Measurements from ENCODE around the gene OR6N1. TPM values are rescaled to one million over a fixed set of nuclear protein-coding genes. Genes with fewer than 3 reads are reported as not detected.
A peak's percentile ranks its signal among the peaks of the same experiment; 100 is the strongest.

OR6N1 gene
- total RNA-seq, 2 experiments from 2014 or later: not detected

GRCh38 chr1:158732524-158732923 lies 39.5 kb downstream of the OR6N1 start:
- intact Hi-C loops (cut with micrococcal nuclease): no loop called here
- H3K4me1 Mint-ChIP-seq (ENCODE audit: low read depth): no peaks in the 10 kb centered on the region

GRCh38 chr1:158731707-158732106 lies 40.3 kb downstream of the OR6N1 start:
- POLR2A ChIA-PET: no interaction called here
- intact Hi-C loops (cut with micrococcal nuclease): no loop called here
- H3K4me3 Mint-ChIP-seq: no peak overlapping the region
- no peaks in the 10 kb centered on the region for H3K9me3 Mint-ChIP-seq
- H3K4me1 Mint-ChIP-seq (ENCODE audit: low read depth): no peaks in the 10 kb centered on the region
- DNase-seq: no peak
- CTCF ChIA-PET: no interaction called here
- peaks cover 4% of the 10 kb centered on the region for H3K27me3 Mint-ChIP-seq
- H3K36me3 Mint-ChIP-seq: no peaks in the 10 kb centered on the region
- no peak overlapping the region for H3K27ac Mint-ChIP-seq

More at GRCh38 chr1:158732524-158732923, 39.5 kb downstream of the OR6N1 start:
- no peak overlapping the region for H3K27ac Mint-ChIP-seq
- peaks cover 2% of the 10 kb centered on the region for H3K27me3 Mint-ChIP-seq
- H3K4me3 Mint-ChIP-seq: no peak overlapping the region
- ChIA-PET POLR2A (no interaction called here), CTCF (no interaction called here)
- H3K9me3 Mint-ChIP-seq: no peaks in the 10 kb centered on the region
- no peaks in the 10 kb centered on the region for H3K36me3 Mint-ChIP-seq
- DNase-seq: no peak

GRCh38 chr1:158730453-158730852 lies 41.5 kb downstream of the OR6N1 start:
- intact Hi-C loops (cut with micrococcal nuclease): no loop called here
- Mint-ChIP-seq H3K4me1 (ENCODE audit: low read depth) (no peaks in the 10 kb centered on the region), H3K36me3 (no peaks in the 10 kb centered on the region), H3K4me3 (no peak overlapping the region), H3K27me3 (peaks cover 6% of the 10 kb centered on the region), H3K9me3 (no peaks in the 10 kb centered on the region), H3K27ac (no peak overlapping the region)
- ChIA-PET POLR2A (no interaction called here), CTCF (no interaction called here)
- DNase-seq: no peak

- H3K27ac Mint-ChIP-seq: no peak overlapping the region
- H3K36me3 Mint-ChIP-seq: no peaks in the 10 kb centered on the region
- no peak for DNase-seq
- H3K9me3 Mint-ChIP-seq: no peaks in the 10 kb centered on the region
- ChIA-PET POLR2A (no interaction called here), CTCF (interaction anchor here (0.6 kb wide), 1 partner anchor 813 kb away, joined by 3 read pairs; no protein-coding TSS in a partner anchor)
- peaks cover 15% of the 10 kb centered on the region for H3K27me3 Mint-ChIP-seq
- intact Hi-C loops (cut with micrococcal nuclease): no loop called here
- no peak overlapping the region for H3K4me3 Mint-ChIP-seq
- no peaks in the 10 kb centered on the region for H3K4me1 Mint-ChIP-seq (ENCODE audit: low read depth)
Measured at GRCh38 chr1:158728510-158729225, 43.3 kb downstream of the OR6N1 start.

GRCh38 chr1:158724442-158724841 lies 47.6 kb downstream of the OR6N1 start:
- intact Hi-C loops (cut with micrococcal nuclease): no loop called here
- POLR2A ChIA-PET: no interaction called here
- Mint-ChIP-seq H3K27me3 (peaks cover 20% of the 10 kb centered on the region), H3K4me1 (ENCODE audit: low read depth) (no peaks in the 10 kb centered on the region), H3K9me3 (no peaks in the 10 kb centered on the region), H3K36me3 (no peaks in the 10 kb centered on the region), H3K4me3 (no peak overlapping the region), H3K27ac (no peak overlapping the region)
- DNase-seq: no peak
- CTCF ChIA-PET: no interaction called here

GRCh38 chr1:158720620-158721019 lies 51.4 kb downstream of the OR6N1 start, which contains the start of gene OR6K3:
TSS of gene OR6K3 (minus strand) at chr1:158720720. CDS start at chr1:158718115, 2,605 bp downstream.
- no peak within 1 kb of the TSS for H3K27ac Mint-ChIP-seq
- H3K36me3 Mint-ChIP-seq: no peaks in the 10 kb centered on the region
- ChIA-PET CTCF (no interaction called here), POLR2A (no interaction called here)
- no peak for DNase-seq
- intact Hi-C loops (cut with micrococcal nuclease): no loop called here
- H3K9me3 Mint-ChIP-seq: no peaks in the 10 kb centered on the region
- no peak within 1 kb of the TSS for H3K4me3 Mint-ChIP-seq
- peaks cover 27% of the 10 kb centered on the region for H3K27me3 Mint-ChIP-seq
- peaks cover 6% of the 10 kb centered on the region for H3K4me1 Mint-ChIP-seq (ENCODE audit: low read depth)

- DNase-seq: no peak
- no peak overlapping the region for H3K27ac Mint-ChIP-seq
- ChIA-PET POLR2A (no interaction called here), CTCF (no interaction called here)
- no peaks in the 10 kb centered on the region for H3K36me3 Mint-ChIP-seq
- no peak overlapping the region for H3K4me3 Mint-ChIP-seq
- no peaks in the 10 kb centered on the region for H3K9me3 Mint-ChIP-seq
- intact Hi-C loops (cut with micrococcal nuclease): loop anchor here (10.0 kb wide), 1 partner anchor 275 kb away; no protein-coding TSS in a partner anchor
- H3K27me3 Mint-ChIP-seq: peaks cover 25% of the 10 kb centered on the region
- peaks cover 6% of the 10 kb centered on the region for H3K4me1 Mint-ChIP-seq (ENCODE audit: low read depth)
Measured at GRCh38 chr1:158719664-158720063, 52.3 kb downstream of the OR6N1 start.

GRCh38 chr1:158717344-158717743 lies 54.7 kb downstream of the OR6N1 start:
- POLR2A ChIA-PET: no interaction called here
- CTCF ChIA-PET: no interaction called here
- H3K27ac Mint-ChIP-seq: no peak overlapping the region
- H3K4me1 Mint-ChIP-seq (ENCODE audit: low read depth): peaks cover 6% of the 10 kb centered on the region
- DNase-seq: no peak
- intact Hi-C loops (cut with micrococcal nuclease): loop anchor here (10.0 kb wide), 1 partner anchor 277 kb away; no protein-coding TSS in a partner anchor
- no peaks in the 10 kb centered on the region for H3K36me3 Mint-ChIP-seq
- peaks cover 22% of the 10 kb centered on the region for H3K27me3 Mint-ChIP-seq
- H3K9me3 Mint-ChIP-seq: no peaks in the 10 kb centered on the region
- H3K4me3 Mint-ChIP-seq: no peak overlapping the region

- CTCF ChIA-PET: no interaction called here
- Mint-ChIP-seq H3K27ac (peak overlapping the region; percentile 39), H3K27me3 (peaks cover 25% of the 10 kb centered on the region), H3K4me1 (ENCODE audit: low read depth) (peaks cover 6% of the 10 kb centered on the region), H3K4me3 (no peak overlapping the region), H3K36me3 (no peaks in the 10 kb centered on the region), H3K9me3 (no peaks in the 10 kb centered on the region)
- POLR2A ChIA-PET: no interaction called here
- DNase-seq: no peak
- intact Hi-C loops (cut with micrococcal nuclease): loop anchor here (10.0 kb wide), 1 partner anchor 278 kb away; no protein-coding TSS in a partner anchor
Measured at GRCh38 chr1:158716335-158716734, 55.7 kb downstream of the OR6N1 start.

GRCh38 chr1:158714754-158715153 lies 57.2 kb downstream of the OR6N1 start:
- Mint-ChIP-seq H3K27me3 (peaks cover 25% of the 10 kb centered on the region), H3K9me3 (no peaks in the 10 kb centered on the region), H3K4me1 (ENCODE audit: low read depth) (peaks cover 6% of the 10 kb centered on the region), H3K27ac (no peak overlapping the region), H3K36me3 (no peaks in the 10 kb centered on the region), H3K4me3 (no peak overlapping the region)
- ChIA-PET POLR2A (no interaction called here), CTCF (no interaction called here)
- intact Hi-C loops (cut with micrococcal nuclease): loop anchor here (10.0 kb wide), 1 partner anchor 280 kb away; no protein-coding TSS in a partner anchor
- no peak for DNase-seq

Other genes starting within 250 kb of the OR6N1 start
- not detected for gene OR6Y1, start 217.8 kb downstream of the OR6N1 start, total RNA-seq
- not detected for gene OR6P1, start 201.6 kb downstream of the OR6N1 start, total RNA-seq
- gene OR10X1, start 192.3 kb downstream of the OR6N1 start, total RNA-seq: not detected
- not detected for gene OR10Z1, start 166.9 kb downstream of the OR6N1 start, total RNA-seq
- gene SPTA1, start 85.5 kb downstream of the OR6N1 start, total RNA-seq: under 1 TPM in 1 of 2 experiments, not detected in 1; 0.10 TPM
- not detected for gene OR6K2, start 71.5 kb downstream of the OR6N1 start, total RNA-seq
- gene OR6K3, start 51.5 kb downstream of the OR6N1 start, total RNA-seq: not detected
- not detected for gene OR6K6, start 17.5 kb downstream of the OR6N1 start, total RNA-seq
- gene OR6N2, start 9.0 kb upstream of the OR6N1 start, total RNA-seq: not detected
- gene MNDA, start 59.2 kb upstream of the OR6N1 start, total RNA-seq: not detected
- gene PYHIN1, start 159.4 kb upstream of the OR6N1 start, total RNA-seq: 10 to 100 TPM; 12.2 to 13.1 TPM
- 100 to 1,000 TPM; 215 to 220 TPM for gene IFI16, start 237.7 kb upstream of the OR6N1 start, total RNA-seq

Data from activated CD4-positive, alpha-beta memory T cell treated with anti-CD3 and anti-CD28 coated beads for 36 hours (primary cell).